Stimulated activated CD4-positive, alpha-beta T cell treated with anti-CD3 and anti-CD28 coated beads, Interleukin-2, amount 100 ng/mL, for 48 hours (primary cell): ENCODE data around the gene SPATA6.

Experiments used
- DNase-seq, 2 donors: peaks; one replicate each; pipeline ENCODE4 v3.0.0-alpha.2; 2020

SPATA6 gene

DNA sequence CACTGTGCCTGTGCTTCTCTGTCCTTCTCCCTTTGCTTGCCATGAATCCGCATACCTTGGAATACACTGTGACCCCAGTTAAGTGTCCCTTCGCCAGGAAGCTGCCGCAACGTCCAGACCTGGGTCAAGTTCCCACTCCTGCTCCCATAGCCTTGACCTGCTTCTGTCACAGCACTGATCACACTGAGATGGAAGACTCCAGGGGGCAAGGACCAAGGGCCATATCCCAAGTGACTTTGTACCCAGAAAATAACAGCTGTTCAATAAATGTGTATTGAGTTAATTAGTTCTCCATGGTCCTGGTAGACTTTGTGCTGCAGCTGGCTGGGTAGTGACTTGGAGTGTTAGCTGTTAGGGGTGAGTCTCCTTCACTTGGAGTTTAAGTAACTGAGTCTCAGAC lies 223.6 kb downstream of the SPATA6 start:
- no peak for DNase-seq

DNA sequence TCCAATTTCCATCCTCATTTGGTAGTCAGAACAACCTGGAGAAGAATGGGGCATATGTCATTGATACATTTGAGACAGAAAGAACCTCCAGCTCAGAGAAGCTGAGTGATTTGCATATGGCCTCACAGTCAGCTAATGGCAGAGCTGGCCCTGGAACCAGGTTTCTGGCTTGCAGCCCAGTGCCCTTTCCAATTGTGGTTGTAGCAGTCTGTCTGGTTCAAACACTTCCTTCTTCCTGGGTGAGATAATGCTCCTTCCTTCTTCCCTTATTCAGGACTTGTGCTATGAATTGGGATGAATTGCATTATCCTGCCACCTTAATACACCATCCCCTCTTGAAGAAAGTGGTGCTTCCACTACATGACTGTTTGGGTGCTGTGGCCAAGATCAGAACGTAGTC lies 225.3 kb downstream of the SPATA6 start:
- no peak for DNase-seq
